Fibroblast of skin of back (primary cell): ENCODE data around the gene MARS1.
A peak's percentile ranks its signal among the peaks of the same experiment; 100 is the strongest.

Source experiments
- DNase-seq: peaks from one replicate; pipeline ENCODE4 v3.0.0-alpha.2; 2013

The MARS1 gene

GRCh38 chr12:57518176-57518919 lies 30.5 kb downstream of the MARS1 start:
- no peak for DNase-seq

DNA sequence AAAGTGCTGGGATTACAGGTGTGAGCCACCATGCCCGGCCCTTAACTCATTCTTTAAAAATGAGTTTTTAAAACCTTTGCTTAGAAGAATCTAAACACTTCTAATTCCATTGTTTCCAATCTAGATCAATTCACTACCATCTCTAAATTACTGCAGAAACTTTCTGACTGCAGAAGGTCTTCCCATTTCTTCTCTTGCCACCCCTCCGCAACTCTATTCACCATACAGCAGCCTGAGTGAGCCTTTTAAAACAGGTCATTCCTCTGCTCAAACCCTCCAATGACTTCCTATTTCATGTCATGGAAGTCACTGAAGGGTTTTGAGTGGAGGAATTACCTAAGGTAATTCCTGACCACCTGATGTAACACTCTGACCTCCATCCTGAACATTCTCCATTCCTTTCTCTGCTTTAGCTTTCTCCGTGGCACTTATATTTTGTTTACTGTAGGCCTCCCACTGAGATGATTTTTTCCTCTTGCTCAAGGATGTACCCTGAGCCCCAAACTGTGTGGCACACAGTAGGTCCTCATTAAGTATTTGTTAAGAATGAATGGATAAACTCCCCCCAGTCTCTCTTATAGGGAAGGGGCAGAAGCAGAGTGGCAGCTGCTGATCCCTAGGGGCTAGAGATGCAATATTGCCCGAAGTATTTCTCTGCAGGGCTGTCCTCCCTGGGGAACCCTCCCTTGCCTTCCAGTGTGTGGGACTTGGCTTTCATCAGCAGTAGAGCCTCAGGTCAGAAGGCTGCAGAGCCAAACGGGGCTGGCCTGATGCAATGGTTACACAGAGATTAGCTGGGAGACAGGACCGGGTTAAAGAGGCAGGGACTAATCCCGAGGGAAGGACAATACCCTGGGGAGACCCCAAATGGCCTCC lies 31.3 kb downstream of the MARS1 start:
- peak; percentile 71 for DNase-seq

GRCh38 chr12:57519796-57520052 lies 31.9 kb downstream of the MARS1 start:
- DNase-seq, result peak; percentile 49

DNA sequence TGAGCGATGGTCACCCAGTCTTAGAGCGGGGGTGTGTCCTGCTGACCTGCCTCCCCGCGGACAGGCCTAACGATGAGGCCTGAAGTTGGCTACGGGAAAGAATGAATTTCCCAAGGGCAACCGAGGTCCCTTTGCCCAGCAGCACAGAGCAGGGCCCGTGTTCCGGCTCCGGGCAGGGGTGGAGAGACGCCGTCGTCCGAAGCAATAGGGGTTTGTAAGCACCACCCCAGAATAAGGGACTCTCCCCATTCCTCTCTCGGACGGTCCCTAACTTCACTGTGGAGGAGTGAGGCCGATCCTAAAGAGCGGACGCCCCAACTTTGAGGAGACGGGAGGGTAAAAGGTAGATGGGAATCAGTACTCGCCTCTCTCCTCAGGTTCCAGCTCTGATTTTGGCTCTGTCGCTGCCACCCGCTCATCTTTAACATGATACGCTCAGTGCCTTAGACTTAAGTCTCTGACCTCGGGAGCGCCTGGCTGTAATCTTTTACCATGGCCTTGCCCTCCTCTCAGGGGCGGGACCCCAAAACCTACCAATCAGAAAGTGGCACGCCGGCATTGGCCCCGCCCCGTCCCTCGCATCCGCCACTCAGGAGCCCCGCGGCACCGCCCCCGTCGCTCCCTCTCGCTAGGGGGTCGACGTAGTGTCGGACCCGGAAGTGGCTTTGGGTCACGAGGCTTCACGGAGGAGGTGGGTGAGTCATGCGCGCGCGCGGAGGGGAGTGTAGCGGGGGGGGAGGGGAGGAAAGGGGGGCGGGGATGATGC lies 32.4 kb downstream of the MARS1 start, which contains the start of gene DDIT3:
TSS of gene DDIT3 (minus strand) at position 462 of the 766 bp plus-strand sequence. CDS start 3,108 bp downstream, outside the sequence.
- peak; percentile 99 for DNase-seq

- peak; percentile 62 for DNase-seq
These were observed 33.7 kb downstream of the MARS1 start for GRCh38 chr12:57521525-57522010.

DNA sequence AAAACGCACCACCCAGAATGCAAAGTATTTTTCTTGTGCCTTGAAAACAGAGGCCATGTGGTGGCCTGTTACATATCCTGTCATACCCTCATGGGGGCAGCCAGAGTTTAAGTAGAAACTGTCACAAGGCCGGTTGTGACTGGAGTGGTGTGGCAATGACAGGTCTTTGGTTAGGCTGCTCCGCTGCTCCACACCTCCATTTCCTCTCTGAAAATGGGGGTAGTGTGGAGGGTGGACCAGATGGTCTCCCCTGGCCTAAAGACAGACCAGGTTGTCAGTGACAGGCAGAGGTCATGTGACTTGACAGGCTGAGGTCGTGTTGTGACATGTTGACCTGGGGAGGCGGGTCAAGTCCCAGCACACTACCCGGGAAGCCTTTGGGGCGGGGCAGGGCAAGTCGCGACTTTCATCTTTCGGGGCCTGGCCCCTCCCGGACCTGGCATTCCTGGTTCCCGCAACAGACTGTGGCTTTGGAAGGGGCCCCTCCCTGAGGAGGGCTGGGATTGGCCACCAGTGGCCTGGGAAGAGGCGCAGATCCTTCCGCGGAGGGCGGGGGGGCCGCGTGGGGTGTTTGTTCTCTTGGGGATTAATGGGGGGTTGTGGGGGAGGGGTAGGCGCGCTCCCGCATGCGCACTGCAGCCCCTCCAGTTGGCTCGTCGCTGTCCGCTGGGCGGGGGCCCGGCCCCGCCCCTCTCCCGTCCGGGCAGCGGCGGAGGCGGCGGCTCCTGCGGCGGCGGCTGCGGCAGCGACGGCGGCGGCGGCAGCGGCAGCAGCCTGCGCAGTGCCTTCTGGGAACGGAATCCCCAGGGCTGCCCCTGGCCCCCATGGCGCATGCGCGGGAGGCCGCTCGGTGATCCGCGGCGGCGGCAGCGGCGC lies 34.4 kb downstream of the MARS1 start, which contains the start of gene MBD6:
TSS of gene MBD6 (plus strand) at position 814 of the 876 bp plus-strand sequence. CDS start 1,480 bp downstream, outside the sequence.
- DNase-seq, result peak; percentile 94

- peak; percentile 57 for DNase-seq
These were observed 35.2 kb downstream of the MARS1 start for GRCh38 chr12:57522887-57523705.

GRCh38 chr12:57523706-57524614 lies 36.1 kb downstream of the MARS1 start:
- DNase-seq, result no peak

- no peak for DNase-seq
These were observed 37.1 kb downstream of the MARS1 start for GRCh38 chr12:57524814-57525614.

GRCh38 chr12:57525615-57526383 lies 37.9 kb downstream of the MARS1 start:
- no peak for DNase-seq

GRCh38 chr12:57526477-57527126 lies 38.7 kb downstream of the MARS1 start:
- no peak for DNase-seq

DNA sequence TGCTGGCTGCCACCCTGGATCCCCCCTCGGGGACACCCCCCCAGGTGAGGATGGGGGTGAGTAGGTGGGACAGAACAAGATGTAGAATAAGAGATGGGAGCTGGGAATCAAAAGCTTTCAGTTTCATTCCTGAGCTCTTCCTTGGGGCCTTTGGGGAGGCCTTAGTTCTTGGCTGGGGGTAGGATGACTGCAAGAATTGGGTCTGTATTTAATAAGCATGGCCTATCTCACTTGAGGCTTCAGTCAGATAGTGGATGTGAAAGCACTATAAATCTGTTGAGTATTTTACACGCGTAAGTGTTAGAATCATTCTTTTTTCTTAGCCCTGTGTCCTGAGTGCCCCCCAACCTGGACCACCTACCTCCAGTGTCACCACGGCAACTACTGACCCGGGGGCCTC lies 39.3 kb downstream of the MARS1 start:
- no peak for DNase-seq

DNA sequence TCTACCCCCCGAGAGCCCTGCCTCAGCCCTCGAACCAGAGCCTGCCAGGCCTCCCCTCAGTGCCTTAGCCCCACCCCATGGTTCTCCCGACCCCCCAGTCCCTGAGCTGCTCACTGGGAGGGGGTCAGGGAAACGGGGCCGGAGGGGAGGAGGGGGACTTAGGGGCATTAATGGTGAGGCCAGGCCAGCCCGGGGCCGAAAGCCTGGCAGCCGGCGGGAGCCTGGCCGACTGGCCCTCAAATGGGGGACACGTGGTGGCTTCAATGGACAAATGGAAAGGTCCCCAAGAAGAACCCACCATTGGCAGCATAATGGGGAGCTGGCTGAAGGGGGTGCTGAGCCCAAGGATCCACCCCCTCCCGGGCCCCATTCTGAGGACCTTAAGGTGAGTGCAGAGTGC lies 40.3 kb downstream of the MARS1 start:
- DNase-seq, result no peak

DNA sequence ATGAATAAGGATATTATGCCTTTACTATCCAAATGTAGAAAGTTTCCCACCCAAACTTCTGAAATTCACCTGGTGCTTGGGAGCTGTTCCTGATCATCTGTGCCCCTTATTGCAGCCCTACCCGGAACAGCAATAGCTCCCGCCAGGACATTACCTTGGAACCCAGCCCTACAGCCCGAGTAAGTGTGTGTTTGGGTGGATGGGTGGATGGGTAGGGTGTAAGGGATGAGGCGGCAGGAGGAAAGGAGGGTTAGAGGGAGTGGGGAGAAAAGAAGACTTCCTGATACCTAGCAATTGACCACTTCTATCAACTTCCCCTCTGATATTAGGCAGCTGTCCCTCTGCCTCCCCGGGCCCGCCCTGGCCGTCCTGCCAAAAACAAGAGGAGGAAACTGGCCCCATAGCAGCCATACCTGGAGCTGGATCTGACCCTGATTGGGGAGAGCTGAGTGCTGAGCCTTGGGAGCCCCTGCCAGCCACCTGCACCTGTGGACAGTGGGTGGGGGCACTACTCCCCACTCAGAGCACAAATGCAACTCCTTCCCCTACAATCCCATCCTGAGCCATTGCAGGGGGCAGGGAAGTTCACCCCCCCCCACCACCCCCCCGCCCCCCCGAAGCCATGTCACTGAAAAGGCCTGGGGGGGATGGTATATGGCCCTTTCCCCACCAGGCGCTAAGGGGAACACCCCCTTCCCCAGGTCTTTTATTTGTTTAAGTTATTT lies 41.1 kb downstream of the MARS1 start:
- DNase-seq, result no peak

GRCh38 chr12:57529831-57530230 lies 42.0 kb downstream of the MARS1 start:
- DNase-seq, result no peak

GRCh38 chr12:57530396-57531142 lies 42.7 kb downstream of the MARS1 start:
- no peak for DNase-seq
